HG03139 (cell line): Measurements from ENCODE around the gene FBXL3.

ENCODE experiments used
- ATAC-seq: cut with Tn5 transposase; IDR thresholded peaks from one replicate; pipeline ENCODE4 v1.9.1; 2021; ENCODE audit not compliant: unreplicated experiment

Gene FBXL3, protein sequence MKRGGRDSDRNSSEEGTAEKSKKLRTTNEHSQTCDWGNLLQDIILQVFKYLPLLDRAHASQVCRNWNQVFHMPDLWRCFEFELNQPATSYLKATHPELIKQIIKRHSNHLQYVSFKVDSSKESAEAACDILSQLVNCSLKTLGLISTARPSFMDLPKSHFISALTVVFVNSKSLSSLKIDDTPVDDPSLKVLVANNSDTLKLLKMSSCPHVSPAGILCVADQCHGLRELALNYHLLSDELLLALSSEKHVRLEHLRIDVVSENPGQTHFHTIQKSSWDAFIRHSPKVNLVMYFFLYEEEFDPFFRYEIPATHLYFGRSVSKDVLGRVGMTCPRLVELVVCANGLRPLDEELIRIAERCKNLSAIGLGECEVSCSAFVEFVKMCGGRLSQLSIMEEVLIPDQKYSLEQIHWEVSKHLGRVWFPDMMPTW

DNA sequence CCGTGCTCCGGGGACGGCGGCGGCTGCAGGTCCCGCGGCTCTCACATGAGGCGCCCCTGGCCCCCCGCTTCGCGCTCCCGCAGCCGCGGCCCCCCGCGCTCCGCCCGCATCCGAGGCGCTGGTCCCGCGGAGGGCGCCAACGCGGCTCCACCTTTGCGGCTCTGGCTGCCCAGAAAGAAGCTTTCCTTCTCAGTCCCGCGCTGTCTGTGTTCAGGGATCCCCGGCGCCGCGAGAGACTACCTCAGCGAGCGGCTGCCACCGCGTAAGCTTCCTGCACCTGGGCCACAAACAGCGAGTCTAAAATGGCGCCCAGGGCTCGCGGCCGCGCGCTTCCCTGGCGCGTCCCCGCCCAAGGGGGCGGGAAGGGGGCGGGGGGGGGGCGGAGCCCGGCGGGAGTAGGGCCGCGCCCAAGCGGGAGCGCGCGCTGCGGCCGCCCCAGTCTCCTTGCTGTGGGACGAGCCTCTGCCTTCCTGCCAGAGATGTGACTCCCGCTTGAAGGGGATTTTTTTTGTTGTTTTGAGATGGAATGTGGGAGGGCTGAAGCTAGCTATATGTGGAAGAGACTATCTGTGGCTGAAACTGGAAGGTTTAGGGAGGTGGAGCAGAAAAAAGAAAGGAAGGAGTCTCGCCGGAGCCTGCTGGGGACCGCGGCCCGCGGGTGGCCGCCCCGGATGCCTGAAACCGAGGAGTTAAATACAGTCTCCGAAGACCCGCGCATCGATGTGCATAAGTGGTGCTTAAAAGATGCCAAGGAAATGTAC, at the start of gene FBXL3:
TSS of gene FBXL3 (minus strand) at position 299 of the 761 bp plus-strand sequence. CDS start 5,299 bp downstream, outside the sequence.
- ATAC-seq: peak; percentile 61

DNA sequence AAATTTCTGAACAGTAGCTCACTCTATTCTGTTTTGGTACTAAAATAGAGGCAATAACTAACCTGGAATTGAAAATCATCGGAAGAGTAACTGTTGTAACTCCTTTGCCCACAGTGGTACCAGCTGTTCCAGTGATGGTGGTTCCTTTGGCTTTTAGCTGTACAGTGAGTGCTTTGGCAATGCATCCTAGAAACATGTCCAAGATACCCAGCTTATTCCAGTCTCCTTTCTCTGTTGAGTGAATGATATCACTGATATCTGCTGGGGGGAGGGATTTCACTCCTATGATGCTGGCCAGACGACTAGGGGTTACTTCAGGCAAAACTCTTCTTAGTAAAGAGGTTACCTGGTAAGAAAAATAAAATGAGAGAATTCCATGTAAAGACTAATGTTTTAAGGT, 40.6 kb upstream of the FBXL3 start:
- no peak for ATAC-seq

DNA sequence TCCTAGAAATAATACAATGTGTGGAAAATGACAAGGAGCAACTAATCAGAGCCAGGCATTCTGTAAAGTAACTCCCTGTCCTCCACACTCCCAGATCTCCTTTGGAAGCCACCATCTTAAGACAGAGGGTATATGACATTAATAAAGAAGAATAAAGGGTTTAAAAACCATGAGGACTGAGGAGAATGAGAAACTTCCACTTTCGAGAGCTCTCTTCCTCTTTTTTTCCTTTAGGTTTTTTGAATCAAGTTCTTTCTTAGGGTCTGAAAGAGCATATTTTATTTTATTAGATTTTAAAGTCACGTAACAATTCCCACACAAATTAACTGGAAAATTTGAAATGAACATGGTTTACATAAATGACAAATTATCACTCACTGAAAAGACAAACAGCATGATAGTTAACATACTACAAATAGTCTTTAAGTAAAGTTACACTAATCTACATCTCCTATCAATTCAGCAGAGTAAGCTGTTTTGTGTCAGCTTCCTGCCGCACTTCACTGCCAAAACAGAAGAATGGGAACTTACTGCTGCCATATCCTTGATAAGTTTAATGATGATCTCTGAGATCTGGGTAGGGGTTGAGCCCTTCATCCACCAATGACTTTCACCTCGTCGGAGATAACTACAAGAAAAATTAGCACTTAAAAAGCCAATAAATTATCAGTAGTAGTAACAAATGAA, 38.6 kb upstream of the FBXL3 start:
- ATAC-seq: no peak

DNA sequence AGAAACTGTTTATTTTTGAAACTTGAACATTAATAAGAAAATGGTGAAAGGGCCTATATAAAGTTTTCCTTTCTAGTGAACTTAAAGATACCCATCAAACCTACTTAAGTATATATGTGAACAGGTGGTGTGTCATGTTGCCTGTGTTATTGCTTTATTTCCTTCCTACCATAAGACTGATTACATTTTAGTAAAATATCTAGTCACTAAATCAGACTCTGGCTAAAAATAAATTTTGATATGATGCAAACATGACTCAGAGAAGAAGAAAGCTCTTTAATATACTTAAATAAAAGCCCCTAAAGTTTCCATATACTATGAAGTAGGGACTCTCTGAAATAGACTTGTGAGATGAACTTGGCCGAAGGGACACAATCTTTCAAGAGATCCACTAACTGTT, 35.1 kb upstream of the FBXL3 start:
- ATAC-seq: no peak

DNA sequence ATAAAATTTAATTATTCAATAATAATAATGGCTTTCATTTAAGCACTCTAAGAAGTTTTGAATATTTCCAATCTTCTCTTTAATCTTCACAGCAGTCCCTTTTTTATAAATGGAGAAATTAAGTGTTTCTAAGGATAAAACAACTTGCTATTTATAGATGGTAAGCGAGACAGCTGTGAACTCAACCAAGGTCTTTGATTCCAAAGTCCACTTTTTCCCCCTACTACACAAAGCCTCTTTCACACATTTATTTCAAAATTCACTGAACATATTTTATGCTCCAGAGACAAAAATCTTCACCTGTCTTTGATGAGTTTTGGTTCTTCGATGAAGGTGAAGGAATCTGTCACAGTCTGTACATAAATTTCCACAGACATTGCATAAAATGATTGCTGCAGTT, 34.4 kb upstream of the FBXL3 start:
- no peak for ATAC-seq

DNA sequence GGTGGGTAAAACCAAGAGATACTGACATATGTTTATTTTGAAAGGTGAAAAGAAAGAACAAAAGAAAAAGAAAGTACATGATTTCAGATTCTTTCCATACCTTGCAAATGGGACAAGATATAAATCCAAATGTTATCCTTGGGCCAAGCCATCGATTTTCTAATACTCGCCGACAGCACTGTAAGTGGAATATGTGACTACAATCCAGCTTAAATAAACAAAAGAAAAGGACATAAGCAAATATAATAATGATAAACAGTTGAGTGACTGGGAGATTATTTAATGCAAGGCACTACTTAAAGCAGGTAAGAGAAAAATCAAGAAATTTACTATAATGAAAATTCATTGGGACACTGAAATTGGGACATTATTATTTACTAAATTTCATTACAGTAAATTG, 29.9 kb upstream of the FBXL3 start:
- no peak for ATAC-seq

DNA sequence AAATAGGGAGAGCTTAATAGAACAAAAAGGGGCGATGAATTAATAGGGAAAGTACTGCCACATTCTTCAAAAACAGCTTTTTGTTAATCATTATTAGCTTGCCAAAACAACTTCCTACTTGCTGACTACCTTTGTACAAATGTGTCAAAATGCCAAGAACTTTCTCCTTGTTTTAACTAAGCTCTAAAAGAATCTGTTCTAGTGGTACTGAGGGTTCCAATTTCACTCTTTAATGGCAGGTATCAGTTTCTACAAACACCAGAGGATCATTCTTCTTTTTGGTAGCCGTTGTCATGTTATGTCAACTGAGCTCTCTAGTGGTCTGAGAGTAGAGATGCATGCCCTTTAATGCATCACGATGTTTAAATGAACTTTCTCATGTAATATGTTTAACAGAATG, 29.4 kb upstream of the FBXL3 start:
- ATAC-seq: no peak

DNA sequence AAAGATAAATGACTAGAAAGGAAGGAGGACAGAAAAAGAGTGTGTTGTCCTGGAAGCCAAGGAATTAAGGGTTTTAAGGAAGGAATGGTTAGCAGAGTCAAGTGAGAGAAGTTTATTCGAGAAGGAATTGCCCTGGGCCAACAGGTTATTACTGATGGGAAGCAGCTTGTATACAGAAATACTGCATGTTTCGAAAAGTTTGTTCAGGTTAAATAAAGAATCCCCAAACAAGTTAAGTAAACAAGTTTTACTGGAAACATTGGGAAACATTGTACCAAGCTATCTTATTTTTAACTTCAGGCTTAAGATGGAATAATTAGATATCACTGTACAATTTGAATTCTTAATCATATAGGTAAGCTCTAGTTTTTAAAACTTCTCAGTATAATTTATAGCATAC, 28.2 kb upstream of the FBXL3 start:
- ATAC-seq: no peak

DNA sequence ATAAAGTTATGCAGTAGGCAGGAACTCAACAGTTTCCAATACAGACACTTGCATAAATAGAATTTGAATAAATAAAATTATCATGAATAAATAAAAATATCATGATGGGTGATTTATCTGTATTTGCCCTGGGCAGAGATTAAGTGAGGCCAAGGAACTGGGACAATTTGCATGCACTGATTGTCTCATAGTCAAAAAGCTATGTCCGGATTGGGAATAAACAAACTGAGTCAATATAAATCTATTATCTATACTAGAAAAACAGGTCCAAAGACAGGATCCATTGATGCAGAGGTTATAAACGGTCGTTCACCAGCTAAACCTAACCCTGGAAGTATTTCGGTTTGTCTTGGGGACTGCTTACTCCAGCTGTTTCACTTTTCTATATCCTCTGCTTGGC, 26.2 kb upstream of the FBXL3 start:
- no peak for ATAC-seq

DNA sequence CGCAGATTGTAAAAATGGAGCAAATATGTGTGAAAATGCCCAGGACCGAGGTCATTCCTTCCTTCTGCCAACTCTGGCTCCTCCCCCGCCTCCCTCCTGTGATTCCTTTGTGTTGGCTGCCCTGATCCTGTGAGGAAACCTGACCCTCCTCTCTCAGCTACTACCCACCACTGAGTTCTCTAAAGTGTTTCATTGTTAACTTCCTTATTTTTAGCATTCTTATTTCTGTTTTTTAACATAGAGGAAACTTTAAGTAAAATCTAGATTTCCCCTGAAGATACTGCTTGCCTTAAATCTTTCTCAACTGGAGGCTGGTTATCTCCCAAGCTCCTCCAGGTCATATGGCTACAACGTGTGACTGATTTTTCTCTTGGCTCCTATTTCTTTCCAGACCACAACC, 21.7 kb upstream of the FBXL3 start:
- no peak for ATAC-seq

DNA sequence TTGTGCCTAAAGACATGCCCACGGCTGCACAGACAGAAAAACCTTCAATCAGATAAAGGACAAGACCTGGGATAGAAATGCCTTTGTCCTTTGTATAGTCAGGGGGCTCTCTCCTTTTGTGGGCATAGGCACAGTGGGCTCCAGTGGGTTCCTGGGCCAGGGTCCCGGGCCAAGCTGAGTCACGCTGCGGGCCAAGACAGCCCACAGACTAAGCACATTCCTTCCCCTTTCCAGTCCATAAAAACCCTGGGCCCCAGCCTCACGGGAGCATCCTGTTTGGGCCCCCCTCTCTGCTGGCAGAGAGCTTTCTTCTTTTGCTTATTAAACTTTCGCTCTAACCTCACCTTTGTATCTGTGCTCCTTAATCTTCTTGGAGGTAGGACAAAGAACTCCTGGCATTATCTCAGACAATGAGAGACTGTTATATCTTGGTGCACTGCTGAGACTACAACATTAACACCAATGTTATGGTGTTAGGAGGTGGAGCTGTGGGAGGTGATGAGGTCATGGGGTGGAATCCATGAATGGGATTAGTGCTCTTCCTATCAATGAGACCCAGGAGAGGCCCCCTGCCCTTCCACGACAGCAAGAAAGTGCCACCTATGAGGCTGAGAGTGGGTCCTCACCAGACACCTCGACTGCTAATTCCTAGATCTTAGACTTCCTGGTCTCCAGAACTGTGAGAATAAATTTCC, 20.8 kb upstream of the FBXL3 start:
- ATAC-seq: no peak

DNA sequence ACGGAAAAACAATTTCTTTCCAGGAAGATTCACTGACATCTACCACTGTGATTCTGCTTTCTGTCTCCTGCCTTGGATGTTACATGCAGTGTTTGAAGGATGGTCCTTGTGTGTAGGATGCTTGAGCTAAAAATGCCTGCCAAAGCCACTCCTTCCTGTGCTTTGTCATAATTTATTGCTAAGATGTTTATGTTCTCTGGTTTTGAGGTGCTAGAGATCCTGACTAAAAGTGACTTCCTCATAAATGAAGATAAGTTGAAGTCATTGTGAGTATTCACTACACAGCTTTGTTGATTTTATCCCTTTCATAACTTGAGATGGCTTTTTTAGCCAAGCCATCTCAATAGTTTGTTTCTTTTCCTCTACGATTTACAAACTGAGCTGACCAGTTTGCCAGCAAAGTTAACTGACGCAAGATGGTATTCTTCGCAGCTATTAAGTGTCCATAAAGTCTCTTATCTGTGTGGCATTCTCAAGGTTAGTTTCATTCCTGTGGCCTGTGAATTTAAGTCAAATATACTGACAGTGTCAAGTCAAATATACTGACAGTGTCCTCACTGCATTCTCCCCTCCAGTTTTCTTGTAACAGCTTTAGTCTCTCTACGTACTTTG, 15.7 kb upstream of the FBXL3 start:
- no peak for ATAC-seq

DNA sequence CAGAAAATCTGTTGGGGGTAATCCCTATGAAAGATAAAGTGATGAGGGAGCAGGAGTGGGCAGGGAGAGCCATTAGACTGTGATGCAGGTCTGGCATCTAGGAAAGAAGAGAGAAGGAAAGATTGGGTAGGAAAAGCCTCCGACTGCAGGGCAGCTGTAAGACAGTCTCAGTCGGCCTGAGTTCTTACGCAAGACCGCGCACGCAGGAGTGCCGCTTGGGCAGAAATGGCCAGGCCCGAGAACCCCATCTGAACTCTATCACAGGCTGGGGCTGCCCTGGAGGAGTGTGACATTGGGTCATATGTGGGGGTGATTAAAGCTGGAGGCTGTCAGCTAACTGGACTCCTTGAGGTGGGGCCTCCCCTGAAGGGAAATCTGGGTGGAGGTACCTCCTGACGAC, 13.9 kb upstream of the FBXL3 start:
- ATAC-seq: no peak

DNA sequence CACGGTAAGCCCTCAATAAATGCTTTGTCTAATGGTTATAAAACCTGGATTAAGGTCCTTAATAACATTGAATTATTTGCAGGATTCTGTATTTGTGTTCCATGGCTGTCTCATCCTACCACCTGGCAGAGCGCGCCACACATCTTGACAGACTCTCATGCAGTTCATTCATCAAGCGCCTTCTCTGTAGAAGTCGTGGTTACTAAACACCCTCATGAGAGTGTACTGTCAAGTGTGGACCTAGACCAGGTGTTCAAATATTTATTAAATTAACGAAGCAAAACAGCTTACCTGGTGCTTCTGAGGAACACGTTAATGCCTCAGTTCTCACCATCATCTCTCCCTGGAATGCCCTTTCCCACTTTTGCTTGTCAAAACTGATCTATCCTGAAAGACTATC, 13.1 kb upstream of the FBXL3 start:
- ATAC-seq: no peak

DNA sequence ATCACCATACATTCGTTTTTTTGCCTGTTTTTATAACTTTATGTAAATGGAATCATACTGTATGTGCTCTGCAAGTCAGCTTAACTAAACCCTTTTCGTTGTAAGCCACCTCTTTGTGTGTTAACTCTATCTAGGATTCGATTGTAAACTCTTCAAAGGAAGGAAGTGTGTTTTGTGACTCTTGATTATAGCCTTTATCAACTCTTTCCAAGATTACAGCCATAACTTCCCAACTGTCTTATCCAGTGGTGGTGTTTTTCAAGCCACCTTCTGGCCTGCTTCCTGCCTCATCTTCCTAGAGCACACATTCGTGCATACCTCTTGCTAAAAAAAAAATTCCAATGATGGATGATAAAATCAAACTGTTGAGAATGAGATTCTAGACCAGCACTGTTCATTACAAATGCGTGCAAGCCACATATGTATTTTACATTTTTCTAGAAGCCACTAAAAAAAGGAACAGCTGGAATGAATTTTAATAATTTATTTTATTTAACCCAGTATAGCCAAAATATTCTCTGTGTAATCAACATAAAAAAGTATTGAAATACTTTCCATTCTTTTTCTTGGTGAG, 12.0 kb upstream of the FBXL3 start:
- ATAC-seq: no peak

DNA sequence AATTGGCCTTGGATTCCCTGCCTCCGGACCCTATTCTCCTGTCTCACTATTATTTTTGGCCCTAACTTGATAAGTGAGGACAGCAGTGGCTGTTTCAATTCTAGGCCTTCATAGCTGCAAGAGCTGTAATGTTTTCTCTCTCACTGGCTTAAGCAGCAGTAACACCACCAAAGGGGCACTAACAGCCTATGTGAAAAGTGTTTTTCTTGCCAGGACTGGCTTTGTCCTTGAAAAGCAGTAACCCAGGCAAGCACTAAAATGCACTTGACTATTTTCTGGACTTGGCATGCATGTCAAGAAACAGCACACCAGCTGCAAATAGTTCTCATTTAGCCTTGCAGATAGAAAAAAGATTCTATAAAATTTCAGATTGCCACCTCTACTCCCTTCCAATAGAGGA, 9.3 kb upstream of the FBXL3 start:
- no peak for ATAC-seq

DNA sequence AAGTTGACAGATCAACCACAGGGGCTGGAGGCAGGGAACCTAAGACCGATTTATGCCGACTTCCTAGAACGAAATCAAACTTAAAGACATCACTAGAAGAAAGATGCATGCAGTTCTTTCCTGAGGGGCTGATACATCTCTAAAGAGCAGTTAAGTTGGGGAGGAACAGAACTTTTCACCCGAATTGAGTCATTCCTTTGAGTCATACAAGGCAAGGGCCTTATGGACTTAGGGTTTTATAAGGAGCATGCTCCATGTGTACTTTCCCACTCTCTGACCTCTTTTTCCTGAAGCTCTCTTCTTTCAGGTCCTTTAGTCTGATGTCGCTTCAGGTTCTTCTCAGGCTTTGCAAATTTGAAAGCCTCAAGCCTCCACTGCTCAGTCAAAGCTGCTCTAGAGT, 7.9 kb upstream of the FBXL3 start:
- ATAC-seq: no peak

DNA sequence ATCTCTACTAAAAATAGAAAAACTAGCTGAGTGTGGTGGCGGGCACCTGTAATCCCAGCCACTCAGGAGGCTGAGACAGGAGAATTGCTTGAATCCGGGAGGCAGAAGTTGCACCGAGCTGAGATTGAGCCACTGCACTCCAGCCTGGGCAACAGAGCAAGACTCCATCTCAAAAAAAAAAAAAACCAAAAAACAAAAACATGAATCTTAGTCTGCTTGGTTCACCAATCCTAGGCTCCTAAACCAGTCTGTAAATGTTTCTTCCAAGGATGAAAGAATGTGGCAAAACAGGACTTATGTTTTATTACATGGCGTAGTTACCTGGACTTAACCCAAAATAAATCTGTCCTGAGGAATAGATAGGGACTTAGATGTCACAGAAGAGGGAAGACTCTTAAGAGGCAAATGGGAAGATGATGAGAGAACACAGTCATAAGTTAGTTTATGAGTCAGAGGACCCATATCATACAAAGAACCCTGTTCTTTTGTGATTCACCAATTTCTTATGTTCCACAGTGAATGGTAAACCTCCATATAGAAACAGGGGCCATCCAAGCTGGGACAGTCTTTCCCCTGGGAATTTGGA, 6.9 kb upstream of the FBXL3 start:
- no peak for ATAC-seq

DNA sequence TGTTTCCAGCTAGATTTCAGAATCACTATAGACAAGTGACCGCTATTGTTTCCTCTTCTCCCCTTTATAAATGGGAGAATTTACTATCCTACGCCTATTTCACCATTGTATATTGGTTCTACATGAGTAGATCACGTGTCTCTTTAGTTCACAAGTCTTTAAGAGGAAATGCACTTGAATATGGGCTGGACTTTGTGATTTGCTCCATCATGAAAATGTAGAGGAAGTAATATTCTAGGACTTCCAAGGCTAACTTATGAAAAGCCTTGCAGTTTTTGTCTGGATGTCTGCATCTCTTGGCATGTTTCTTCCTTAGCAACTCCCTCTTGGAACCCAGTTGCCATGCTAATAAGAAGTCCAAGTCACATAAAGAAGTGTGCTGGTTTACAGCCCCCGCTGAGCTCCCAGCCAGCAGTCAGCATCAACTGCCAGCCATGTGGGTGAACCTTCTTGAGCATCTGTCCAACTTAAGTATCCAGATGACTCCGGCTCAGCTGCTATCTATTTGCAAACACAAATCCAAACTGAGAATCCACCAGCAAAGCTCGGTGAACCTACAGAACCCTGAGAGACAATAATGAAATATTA, 4.8 kb upstream of the FBXL3 start:
- no peak for ATAC-seq

DNA sequence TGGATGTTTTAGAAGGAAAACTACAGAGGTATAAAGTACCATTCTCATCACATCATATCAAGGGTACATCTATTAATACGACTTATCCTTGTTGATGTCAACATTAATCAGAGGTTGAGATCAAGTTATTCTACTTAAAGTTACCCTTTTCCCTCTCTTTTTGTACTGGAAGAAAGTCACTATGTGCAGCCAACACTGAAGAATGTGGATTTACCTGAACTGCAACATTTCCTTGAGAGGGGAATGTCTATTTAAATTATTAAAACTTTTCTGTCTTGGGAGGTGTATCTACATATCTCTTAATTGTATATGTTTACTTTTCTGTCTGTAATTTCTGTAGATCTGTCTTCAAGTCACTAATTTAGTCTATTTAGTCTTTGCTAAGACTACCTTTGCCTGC, 2.5 kb upstream of the FBXL3 start:
- no peak for ATAC-seq
